ENCODE measurements around the gene TMUB1.

TMUB1 gene

GRCh38 chr7:151115121-151115835 is 32.0 kb upstream of the TMUB1 start:
- TF ChIP-seq, protein P1, sequence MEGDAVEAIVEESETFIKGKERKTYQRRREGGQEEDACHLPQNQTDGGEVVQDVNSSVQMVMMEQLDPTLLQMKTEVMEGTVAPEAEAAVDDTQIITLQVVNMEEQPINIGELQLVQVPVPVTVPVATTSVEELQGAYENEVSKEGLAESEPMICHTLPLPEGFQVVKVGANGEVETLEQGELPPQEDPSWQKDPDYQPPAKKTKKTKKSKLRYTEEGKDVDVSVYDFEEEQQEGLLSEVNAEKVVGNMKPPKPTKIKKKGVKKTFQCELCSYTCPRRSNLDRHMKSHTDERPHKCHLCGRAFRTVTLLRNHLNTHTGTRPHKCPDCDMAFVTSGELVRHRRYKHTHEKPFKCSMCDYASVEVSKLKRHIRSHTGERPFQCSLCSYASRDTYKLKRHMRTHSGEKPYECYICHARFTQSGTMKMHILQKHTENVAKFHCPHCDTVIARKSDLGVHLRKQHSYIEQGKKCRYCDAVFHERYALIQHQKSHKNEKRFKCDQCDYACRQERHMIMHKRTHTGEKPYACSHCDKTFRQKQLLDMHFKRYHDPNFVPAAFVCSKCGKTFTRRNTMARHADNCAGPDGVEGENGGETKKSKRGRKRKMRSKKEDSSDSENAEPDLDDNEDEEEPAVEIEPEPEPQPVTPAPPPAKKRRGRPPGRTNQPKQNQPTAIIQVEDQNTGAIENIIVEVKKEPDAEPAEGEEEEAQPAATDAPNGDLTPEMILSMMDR (conservative IDR thresholded peaks at IDR 0.05), result no peak

GRCh38 chr7:151114151-151115090 is 31.1 kb upstream of the TMUB1 start:
- peak overlapping the region; percentile 97 for H3K27ac ChIP-seq
- TF ChIP-seq, protein P1 (conservative IDR thresholded peaks at IDR 0.05), result peak; percentile 16

More at GRCh38 chr7:151115121-151115835, 32.0 kb upstream of the TMUB1 start:
- H3K27ac ChIP-seq, result peak overlapping the region; percentile 97

- TF ChIP-seq, protein P1 (conservative IDR thresholded peaks at IDR 0.05), result no peak
- H3K27ac ChIP-seq, result peak overlapping the region; percentile 97
These were observed 30.3 kb upstream of the TMUB1 start for GRCh38 chr7:151113344-151114150.

GRCh38 chr7:151110941-151111645 is 27.8 kb upstream of the TMUB1 start:
- peak overlapping the region; percentile 97 for H3K27ac ChIP-seq
- TF ChIP-seq, protein P1 (conservative IDR thresholded peaks at IDR 0.05), result peak; percentile 97

DNA sequence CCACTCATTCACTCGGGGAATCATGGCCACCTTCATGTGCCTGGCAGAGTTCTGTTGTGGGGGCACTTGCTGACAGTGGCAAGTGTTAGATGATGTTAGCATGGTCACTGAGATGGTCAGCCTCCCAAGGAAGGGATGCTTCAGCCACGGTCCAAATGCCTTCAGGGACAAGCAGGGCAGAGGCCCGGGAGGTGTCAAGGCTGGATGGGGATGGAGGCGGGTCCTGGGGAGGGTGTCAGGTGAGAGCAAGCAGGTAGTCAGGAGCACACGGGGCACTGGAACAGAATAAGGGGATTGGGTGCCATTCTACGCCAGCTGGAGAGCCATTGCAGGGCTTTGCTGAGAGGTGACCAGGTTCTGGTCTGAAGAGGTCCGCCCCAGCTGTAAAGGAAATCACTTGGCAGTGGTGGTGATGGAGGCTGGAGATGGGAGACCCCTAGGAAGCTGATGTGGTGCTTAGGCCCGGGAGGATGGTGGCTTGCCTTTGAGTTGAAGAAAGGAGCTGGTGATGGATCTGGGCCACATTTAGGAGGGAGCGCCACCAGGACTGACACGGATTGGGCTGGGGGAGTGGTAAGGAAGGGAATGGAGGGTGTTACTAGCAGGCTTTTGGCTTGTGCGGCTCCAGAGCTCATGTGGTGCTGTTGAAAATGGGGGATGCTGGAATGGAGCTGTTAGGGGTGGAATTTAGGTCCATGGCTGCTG is 27.1 kb upstream of the TMUB1 start:
- TF ChIP-seq, protein P1 (conservative IDR thresholded peaks at IDR 0.05), result no peak

More for the DNA sequence above, 27.1 kb upstream of the TMUB1 start:
- peak overlapping the region; percentile 97 for H3K27ac ChIP-seq
